Peyer's patch (tissue), 4 donors: Measurements from ENCODE around the gene SPATA18.

Source experiments
- CTCF ChIP-seq, 6 experiments: fragments of 450-650 bp in 4 of 6; fragments of 200-600 bp in 2 of 6; sonication (generic) in 1 of 6; IDR thresholded peaks; one replicate each; pipeline ENCODE4 v1.5.1; 2017 to 2019; ENCODE audit warnings: antibody characterized with exemption in 6 of 6, mild to moderate bottlenecking in 3 of 6, moderate library complexity in 1 of 6
- POLR2A ChIP-seq, 2 donors: fragments of 450-650 bp; IDR thresholded peaks; one replicate each; pipeline ENCODE4 v1.5.1; 2017; ENCODE audit warnings: antibody characterized with exemption in 2 of 2, mild to moderate bottlenecking in 2 of 2, moderate library complexity in 2 of 2

DNA sequence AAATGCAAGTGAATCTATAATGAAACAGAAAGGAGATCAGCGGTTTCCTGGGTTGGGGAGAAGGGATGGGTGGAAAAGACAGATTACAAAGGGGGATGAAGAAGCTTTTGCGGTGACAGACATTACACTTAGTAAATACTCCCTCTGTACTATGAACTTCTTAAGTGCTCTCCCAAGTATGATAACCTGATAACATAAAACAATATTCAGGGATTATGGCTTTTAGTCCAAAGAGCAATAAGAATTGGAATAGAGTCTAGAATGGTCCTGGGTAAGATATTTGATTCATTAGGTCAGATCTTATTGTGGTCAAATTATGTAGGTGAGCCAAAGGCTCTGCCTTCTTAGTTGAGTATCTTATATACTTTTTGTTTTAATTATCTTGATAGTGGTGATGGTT is 40.1 kb upstream of the SPATA18 start:
- TF ChIP-seq CTCF (IDR thresholded peaks at IDR 0.05) (no peak), POLR2A (IDR thresholded peaks at IDR 0.05) (no peak)
